NCI-H446 (cell line): Measurements from ENCODE around the gene CNEP1R1.

Experiments
- DNase-seq, 2 experiments: peaks; one replicate each; lab custom pipeline; 2025; lab: John Stamatoyannopoulos, UW

The CNEP1R1 gene

DNA sequence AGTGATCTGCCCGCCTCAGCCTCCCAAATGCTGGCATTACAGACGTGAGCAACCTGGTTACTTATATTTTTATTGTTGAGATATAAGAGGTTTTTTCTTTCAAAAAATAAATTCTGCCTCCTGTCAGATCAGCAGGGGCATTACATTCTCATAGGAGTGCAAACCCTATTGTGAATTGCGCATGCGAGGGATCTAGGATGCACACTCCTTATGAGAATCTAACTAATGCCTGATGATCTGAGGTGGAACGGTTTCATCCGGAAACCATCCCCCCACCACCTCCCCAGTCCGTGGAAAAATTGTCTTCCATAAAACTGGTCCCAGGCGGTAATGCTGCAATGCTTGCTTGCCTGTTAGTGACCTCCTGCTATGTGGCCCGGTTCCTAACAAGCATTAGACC is 7.5 kb upstream of the CNEP1R1 start:
- DNase-seq: no peak

DNA sequence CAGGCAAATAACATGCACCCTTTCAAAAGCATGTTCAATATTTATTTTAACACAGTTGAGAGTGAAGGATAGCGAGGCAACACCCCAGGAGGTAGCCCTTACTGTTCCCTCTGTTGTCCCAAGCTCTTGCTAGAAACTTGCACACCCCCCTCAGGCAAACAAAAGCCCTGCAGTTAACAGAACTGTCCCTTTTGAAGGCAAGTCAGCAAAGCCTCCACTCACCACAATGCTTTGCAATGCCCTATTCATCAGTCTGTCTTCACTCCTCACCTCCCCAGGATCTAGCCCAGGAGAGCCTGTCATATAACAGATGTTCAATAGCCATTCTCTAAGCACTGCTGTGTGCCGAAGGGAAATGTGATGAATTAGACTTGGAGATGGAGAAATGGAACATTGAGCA is 3.5 kb upstream of the CNEP1R1 start:
- DNase-seq: no peak

GRCh38 chr16:50023641-50024040 is 1.4 kb upstream of the CNEP1R1 start:
- DNase-seq: no peak

GRCh38 chr16:50024207-50024606 is 818 bp upstream of the CNEP1R1 start:
- DNase-seq: no peak

DNA sequence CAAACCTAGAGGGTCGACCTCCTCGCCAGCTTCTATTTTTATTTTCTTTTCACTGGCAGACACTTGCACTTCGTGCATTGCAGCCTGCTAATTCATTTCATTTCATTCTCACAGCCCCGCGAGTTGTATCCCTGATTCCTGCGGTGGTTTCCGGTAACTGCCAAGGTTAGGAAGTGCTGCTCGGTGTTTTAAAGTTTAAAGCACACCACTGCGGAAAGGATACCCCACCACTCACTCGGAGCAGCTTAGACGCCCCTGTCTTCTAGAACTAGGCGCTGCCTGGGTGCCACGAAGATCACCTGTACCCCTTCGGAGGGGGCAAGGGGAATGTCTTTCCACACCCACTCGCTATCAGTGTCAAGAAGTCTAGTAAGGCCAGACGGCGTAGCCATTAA is 509 bp downstream of the CNEP1R1 start:
- no peak for DNase-seq

GRCh38 chr16:50027829-50028228 is 2.8 kb downstream of the CNEP1R1 start:
- DNase-seq: no peak

- no peak for DNase-seq
These were observed 10.5 kb downstream of the CNEP1R1 start for GRCh38 chr16:50035468-50035992.

DNA sequence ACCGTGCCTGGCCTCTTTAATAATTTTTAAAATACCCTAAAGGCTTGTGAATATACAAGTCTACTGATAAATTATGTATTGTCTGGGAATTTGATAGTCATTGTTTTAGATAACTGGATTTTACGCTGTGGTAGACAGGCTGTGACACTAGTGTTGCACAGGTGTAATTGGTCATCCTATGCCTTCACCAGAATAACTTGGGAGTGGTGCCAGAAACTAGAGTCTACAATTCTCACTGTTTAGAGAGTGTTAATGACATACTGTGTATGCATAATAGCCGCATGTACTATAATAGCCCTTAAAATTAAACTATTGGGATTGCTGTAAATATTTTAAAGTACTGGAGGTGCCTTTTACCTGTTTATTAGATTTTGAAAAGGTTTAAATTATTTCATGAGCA is 11.4 kb downstream of the CNEP1R1 start:
- DNase-seq: no peak

DNA sequence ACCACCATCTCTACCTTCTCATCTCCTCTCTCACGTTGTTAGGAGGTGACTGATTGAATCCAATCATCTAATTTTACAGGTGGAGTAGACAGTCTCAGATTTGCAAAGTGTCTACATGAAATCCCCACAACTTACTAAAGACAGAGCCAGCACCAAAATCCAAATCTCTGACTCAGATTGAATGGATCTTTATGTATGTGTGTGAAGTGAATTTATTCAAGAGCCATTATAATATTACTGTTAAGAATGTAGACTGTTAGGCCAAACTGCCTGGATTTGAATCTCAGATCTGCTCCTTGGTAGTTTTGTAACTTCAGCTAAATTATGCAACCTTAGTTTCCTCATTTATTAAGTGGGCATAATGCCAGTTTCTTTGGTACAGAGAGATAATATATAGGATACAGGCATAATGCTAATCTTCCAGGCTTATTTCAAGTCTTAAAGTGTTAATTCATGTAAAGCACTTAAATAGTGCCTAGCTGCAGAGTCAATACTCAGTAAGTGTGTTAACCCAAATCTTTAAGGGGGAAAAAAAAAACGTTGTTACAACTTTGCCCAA is 12.7 kb downstream of the CNEP1R1 start:
- no peak for DNase-seq

- DNase-seq: no peak
These were observed 13.3 kb downstream of the CNEP1R1 start for GRCh38 chr16:50038286-50038685.

DNA sequence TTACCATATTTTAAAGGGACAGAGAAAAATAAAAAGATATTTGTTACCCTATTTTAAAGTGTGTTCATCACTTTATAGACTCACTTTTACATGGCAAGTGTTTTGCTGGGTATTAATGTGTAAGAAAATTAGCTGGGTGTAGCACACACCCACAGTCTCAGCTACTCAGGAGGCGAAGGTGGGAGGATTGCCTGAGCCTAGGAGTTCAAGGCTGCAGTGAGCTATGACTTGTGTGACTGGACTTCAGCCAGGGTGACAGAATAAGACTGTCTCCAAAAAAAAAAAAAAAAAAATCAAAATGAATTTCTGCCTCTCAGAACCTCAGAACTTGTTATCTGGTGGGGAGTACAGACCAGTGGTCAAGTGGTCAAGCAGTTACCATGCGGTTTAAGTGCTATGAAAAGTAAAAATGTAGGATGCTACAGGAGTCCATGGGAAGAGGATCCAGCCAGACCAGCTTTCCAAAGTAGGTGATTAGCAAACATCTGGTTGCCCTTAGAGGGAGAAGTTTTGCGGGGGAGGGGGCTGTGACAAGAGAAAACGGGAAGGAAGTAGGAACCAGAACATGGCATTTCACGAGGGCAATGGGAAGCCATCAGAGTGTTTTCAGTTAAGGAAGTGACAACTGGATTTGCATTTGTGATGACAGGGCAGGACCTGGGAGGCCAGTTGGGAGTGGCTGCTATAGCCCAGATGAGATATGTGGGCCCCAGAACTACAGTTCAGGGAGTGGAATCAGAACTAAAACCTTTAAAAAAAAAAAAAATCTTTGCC is 13.9 kb downstream of the CNEP1R1 start:
- no peak for DNase-seq

GRCh38 chr16:50040018-50040417 is 15.0 kb downstream of the CNEP1R1 start:
- DNase-seq: no peak

DNA sequence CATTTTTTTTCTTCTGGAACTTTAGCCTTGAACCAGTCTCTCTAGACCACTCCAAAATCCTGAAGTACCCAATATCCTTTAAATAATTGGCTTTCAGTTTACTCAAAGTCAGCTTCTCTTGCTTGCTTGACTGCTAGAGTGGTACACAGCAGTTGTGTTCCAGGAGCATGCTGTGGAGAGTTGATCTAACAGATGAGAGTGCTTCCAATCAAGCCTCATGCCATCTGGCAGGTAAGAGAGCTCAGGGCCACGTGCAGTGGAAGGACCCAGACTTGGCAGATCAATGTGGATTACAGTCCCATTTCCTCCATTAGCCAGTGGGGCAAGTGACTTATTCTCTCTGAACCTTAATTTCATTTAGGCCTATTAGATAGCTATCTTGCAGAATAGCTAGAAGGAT is 15.7 kb downstream of the CNEP1R1 start:
- no peak for DNase-seq

GRCh38 chr16:50043358-50043757 is 18.3 kb downstream of the CNEP1R1 start:
- no peak for DNase-seq

- no peak for DNase-seq
These were observed 20.4 kb downstream of the CNEP1R1 start for GRCh38 chr16:50045412-50045811.

DNA sequence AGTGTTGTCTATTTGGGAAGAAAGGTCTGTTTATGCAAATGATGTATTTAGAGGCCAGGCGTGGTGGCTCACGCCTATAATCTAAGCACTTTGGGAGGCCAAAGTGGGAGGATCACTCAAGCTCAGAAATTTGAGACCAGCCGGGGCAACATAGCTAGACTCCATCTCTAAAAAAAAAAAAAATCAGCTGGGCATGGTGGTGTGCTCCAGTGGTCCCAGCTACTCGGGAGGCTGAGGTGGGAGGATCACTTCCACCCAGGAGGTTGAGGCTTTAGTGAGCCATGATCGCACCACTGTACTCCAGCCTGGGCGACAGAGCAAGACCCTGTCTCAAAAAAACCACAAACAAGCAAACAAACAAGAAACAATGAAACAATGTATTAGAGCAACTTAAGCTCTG is 21.8 kb downstream of the CNEP1R1 start:
- no peak for DNase-seq

DNA sequence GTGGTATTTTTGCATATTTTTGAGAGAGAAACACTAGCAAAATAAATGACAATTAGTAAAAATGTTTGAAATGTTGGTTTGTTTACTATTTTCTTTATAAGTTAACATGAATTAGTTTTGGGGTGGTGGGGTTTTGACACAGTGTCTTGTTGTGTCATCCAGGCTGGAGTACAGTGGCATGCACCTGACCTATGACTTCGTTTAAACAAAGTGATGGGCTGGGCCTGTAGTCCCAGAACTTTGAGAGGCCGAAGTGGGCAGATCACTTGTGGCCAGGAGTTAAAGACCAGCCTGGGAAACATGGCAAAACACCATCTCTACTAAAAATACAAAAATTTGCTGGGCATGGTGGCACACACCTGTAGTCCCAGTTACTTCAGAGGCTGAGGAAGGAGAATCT is 22.8 kb downstream of the CNEP1R1 start:
- DNase-seq: no peak

DNA sequence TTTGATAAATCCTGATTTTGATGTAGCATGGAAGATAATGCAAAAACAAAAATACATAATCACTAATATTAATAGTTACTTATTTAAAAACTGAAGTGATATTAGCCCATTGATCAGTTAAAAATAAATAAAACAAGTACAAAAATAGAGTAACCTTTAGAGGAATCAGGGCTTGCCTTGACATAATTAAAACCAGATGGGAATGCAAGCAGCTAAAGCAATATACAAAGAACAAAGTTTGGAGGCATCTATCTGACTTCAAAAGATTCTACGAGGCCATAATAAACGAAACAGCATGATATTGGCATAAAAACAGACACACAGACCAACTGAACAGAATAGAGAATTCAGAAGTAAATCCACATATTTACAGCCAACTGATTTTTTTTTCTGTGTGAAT is 25.8 kb downstream of the CNEP1R1 start:
- no peak for DNase-seq

DNA sequence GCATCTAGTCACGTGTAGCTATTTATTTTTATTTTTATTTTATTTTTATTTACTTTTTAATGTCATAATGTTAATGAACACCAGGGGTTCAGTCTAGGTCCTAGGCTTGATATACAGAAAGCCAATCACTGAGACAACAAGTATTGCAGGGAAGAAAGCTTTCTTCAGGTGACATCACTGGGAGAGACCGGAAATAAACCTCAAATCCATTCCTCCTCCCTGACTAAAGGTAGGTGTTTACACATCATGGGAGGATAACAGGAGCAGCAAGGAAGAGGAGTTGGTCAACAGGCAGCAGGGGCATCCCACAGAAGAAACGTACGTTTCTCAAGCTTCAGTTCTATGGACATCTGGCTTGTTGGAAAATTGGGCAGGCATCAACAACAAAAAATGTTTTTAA is 31.2 kb downstream of the CNEP1R1 start:
- DNase-seq: no peak

GRCh38 chr16:50058091-50058771 is 33.2 kb downstream of the CNEP1R1 start:
- no peak for DNase-seq

DNA sequence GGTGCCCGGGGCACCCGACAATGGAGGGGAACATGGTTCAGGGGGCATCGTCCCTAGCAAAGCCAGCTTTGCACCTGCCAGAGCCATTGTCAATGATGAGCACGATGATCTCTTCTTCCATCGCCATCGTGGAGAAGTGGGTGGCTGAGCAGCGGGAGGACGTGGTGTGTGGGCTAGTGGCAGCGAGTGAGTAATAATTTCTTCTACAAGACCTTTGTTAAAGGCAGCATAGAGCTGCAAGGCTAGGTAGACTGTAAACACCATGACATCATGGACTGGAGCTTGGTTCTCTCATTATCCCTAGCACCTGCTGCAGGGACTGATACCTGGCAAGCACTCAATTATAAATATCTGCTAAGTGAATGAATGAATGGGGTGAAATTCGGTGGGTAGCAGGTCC is 34.1 kb downstream of the CNEP1R1 start:
- DNase-seq: no peak

DNA sequence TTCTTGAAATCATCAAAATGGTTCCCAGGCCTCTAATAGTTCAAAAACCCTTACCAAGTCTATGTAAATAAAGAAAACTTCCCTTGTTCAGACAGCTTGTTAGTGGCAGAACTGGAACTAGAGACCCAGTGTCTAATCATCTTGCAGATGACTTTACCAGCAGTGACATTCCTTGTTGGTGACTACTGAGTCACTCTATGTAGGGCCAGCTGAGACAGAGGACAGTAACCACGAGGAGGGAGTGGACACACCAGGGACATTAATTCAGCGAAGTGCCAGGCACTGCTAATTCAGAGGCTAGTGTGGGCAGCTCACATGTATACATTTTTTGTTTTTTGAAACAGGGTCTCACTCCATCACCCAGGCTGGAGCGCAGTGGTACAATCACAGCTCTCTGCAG is 34.6 kb downstream of the CNEP1R1 start:
- DNase-seq: no peak

DNA sequence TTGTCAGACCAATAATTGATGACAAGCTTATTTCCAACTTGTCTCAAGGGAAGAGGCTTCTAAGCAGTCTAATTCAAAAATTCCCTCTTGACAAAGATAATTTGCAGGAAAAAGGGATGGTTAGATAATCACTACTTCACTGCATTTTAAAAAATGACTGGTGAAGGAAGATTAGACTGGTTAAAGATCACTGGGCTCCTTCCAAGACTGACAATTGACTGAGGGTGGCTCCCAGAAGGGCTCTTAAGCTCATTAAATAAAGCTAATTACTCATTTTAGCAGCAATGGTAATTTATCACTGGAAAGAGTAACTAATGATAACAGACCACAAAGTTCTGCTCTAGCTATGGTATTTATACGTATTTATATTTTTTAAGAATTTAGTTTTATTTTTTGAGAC is 36.3 kb downstream of the CNEP1R1 start:
- DNase-seq: no peak
